LNCAP (cell line): Measurements from ENCODE around the gene PCDHB1.

Experiments used
- CTCF ChIP-seq: fragments of 450-650 bp; IDR thresholded peaks from 2 replicates; pipeline ENCODE4 v1.5.1; 2017; ENCODE audit warnings: mild to moderate bottlenecking

PCDHB1 gene

DNA sequence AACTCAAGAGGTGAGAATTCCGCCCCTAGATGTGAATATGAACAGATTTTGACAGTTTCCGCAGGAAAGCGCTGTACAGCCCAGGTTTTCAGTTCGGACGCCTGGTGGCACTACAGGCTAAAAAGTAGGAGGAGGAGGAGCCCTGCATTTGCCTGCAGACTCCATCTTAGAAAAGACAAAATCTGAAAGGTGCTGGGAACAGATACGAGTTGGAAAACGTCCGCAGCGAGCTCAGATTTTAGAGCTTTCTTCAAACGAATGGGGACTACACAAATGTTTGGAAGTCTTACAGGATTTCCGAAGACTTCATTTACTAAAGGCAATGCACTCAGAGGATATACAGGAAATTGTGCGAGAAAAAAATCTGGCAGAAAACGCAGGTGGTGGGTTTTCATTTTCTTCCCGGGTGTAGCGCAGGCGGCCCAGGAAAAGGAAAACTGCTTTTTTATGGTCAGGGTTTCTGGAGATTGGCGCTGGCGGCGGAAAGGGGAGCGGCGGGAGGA is 33.4 kb downstream of the PCDHB1 start:
- TF ChIP-seq CTCF = peak; percentile 73

GRCh38 chr5:141094481-141095262 is 43.5 kb downstream of the PCDHB1 start, which contains the start of gene PCDHB2:
PCDHB2 (plus strand) TSS chr5:141094615; CDS start chr5:141094791, 176 bp downstream.
- peak; percentile 61 for TF ChIP-seq CTCF

GRCh38 chr5:141095263-141095641 is 44.1 kb downstream of the PCDHB1 start:
- TF ChIP-seq CTCF = no peak

GRCh38 chr5:141100243-141100805 is 49.1 kb downstream of the PCDHB1 start, which contains the start of gene PCDHB3:
PCDHB3 (plus strand) TSS chr5:141100473; CDS start chr5:141100650, 177 bp downstream.
- peak; percentile 51 for TF ChIP-seq CTCF

GRCh38 chr5:141101059-141101458 is 49.9 kb downstream of the PCDHB1 start:
- TF ChIP-seq CTCF = no peak

GRCh38 chr5:141105350-141105749 is 54.2 kb downstream of the PCDHB1 start:
- no peak for TF ChIP-seq CTCF
